Fibroblast of lung (primary cell): ENCODE data around the gene POLR2F. TPM values are rescaled to one million over a fixed set of nuclear protein-coding genes. Genes with fewer than 3 reads are reported as not detected.

Experiments
- DNase-seq, 2 donors: peaks; one replicate each; pipeline versions ENCODE4 v3.0.0 to v3.0.0-alpha.2; 2010; ENCODE audit warnings: low read depth in 2 of 2
- H2AFZ ChIP-seq: 2 replicates; pipeline ENCODE4 v1.5.1; 2012; ENCODE audit warnings: low read length, control low read depth, inconsistent platforms
- H3K27ac ChIP-seq: 2 replicates; pipeline ENCODE4 v1.5.1; 2011; ENCODE audit warnings: low read length, control low read depth; ENCODE audit not compliant: insufficient read depth
- H3K27me3 ChIP-seq: 2 replicates; pipeline ENCODE4 v1.5.1; 2011; ENCODE audit warnings: mild to moderate bottlenecking, low read length; ENCODE audit not compliant: control insufficient read depth, insufficient read depth
- H3K36me3 ChIP-seq: 2 replicates; pipeline ENCODE4 v1.5.1; 2011; ENCODE audit warnings: low read length; ENCODE audit not compliant: control insufficient read depth, insufficient read depth
- H3K4me1 ChIP-seq: 2 replicates; pipeline ENCODE4 v1.5.1; 2011; ENCODE audit warnings: low read length; ENCODE audit not compliant: control insufficient read depth, insufficient read depth; ENCODE audit errors: extremely low read depth
- H3K4me2 ChIP-seq: 2 replicates; pipeline ENCODE4 v1.5.1; 2011; ENCODE audit warnings: low read length, control low read depth; ENCODE audit not compliant: insufficient read depth; ENCODE audit errors: extremely low read depth
- H3K4me3 ChIP-seq, 4 experiments: fragments of 200-600 bp in 1 of 4; sonication (generic) in 1 of 4; replicated peaks in 1 of 4; 2 replicates each; pipeline ENCODE4 v1.5.1; 2011 to 2016; ENCODE audit warnings: low read length in 4 of 4, low read depth in 3 of 4, mild to moderate bottlenecking in 3 of 4, control low read depth in 2 of 4, inconsistent platforms in 1 of 4, mixed read lengths in 1 of 4; ENCODE audit not compliant: insufficient read depth in 1 of 4; ENCODE audit errors: control extremely low read depth in 1 of 4
- H3K79me2 ChIP-seq: 2 replicates; pipeline ENCODE4 v1.5.1; 2012; ENCODE audit warnings: mild to moderate bottlenecking, low read length, inconsistent platforms; ENCODE audit not compliant: control insufficient read depth, insufficient read depth
- H3K9ac ChIP-seq: 2 replicates; pipeline ENCODE4 v1.5.1; 2011; ENCODE audit warnings: mild to moderate bottlenecking, low read length, control low read depth; ENCODE audit not compliant: insufficient read depth
- H3K9me3 ChIP-seq: 2 replicates; pipeline ENCODE4 v1.5.1; 2012; ENCODE audit warnings: low read depth, low read length; ENCODE audit not compliant: control insufficient read depth, insufficient read depth
- H4K20me1 ChIP-seq: 2 replicates; pipeline ENCODE4 v1.5.1; 2011; ENCODE audit warnings: low read length; ENCODE audit not compliant: control insufficient read depth, insufficient read depth; ENCODE audit errors: extremely low read depth
- CTCF ChIP-seq, 2 donors: IDR thresholded peaks in 1 of 2; conservative IDR thresholded peaks in 1 of 2; 1 replicate in 1 of 2; 2 replicates in 1 of 2; pipeline ENCODE4 v1.5.1; 2011 to 2012; ENCODE audit warnings: low read length in 2 of 2, control low read depth in 1 of 2, inconsistent platforms in 1 of 2, low read depth in 1 of 2, mild to moderate bottlenecking in 1 of 2
- EZH2 ChIP-seq: IDR thresholded peaks from 2 replicates; pipeline ENCODE4 v1.5.1; 2012; ENCODE audit warnings: low read length, control low read depth, mild to moderate bottlenecking; ENCODE audit errors: missing control alignments
- polyA plus RNA-seq, 2 donors: library from polyadenylated mRNA; depleted of rRNA in 1 of 2; stranded (reverse) in 1 of 2; unstranded in 1 of 2; fragments of >200 nt; gene quantifications; 2 replicates each; pipeline ENCODE4 v1.2.1, GENCODE V29; 2011 to 2012; ENCODE audit warnings: missing spikeins in 1 of 2
- total RNA-seq: library from RNA; depleted of rRNA; stranded (reverse); fragments of >200 nt; gene quantifications from 2 replicates; pipeline ENCODE4 v1.2.1, GENCODE V29; 2014

POLR2F gene
- total and polyA plus RNA-seq, 2 donors (not counting 1 experiment from before 2014, with no cell fraction given) = 31.9 to 82.0 TPM

GRCh38 chr22:37976547-37976946, 23.0 kb downstream of the POLR2F start:
- TF ChIP-seq CTCF (conservative IDR thresholded peaks at IDR 0.05 in 1 of 2, IDR thresholded peaks at IDR 0.05 in 1 of 2; ENCODE audit: low read depth in 1 of 2, low read length in 2 of 2) (no peak), EZH2 (no peak)
- no peaks in the 10 kb centered on the region for H3K79me2 ChIP-seq
- H3K27me3 ChIP-seq = no peaks in the 10 kb centered on the region
- no peak for DNase-seq
- H3K9ac ChIP-seq = no peak overlapping the region
- H3K4me1 ChIP-seq = no peaks in the 10 kb centered on the region
- no peaks in the 10 kb centered on the region for H4K20me1 ChIP-seq
- H3K9me3 ChIP-seq = no peaks in the 10 kb centered on the region
- no peaks in the 10 kb centered on the region for H3K36me3 ChIP-seq
- no peak overlapping the region for H3K4me2 ChIP-seq
- no peak overlapping the region for H3K27ac ChIP-seq
- H3K4me3 ChIP-seq = no peak overlapping the region
- no peak overlapping the region for H2AFZ ChIP-seq

GRCh38 chr22:37979782-37980181, 26.3 kb downstream of the POLR2F start:
- Histone ChIP-seq H3K9me3 (no peaks in the 10 kb centered on the region), H3K9ac (no peak overlapping the region), H3K4me3 (no peak overlapping the region), H3K79me2 (no peaks in the 10 kb centered on the region), H3K27ac (no peak overlapping the region), H3K27me3 (no peaks in the 10 kb centered on the region), H4K20me1 (no peaks in the 10 kb centered on the region), H3K4me2 (no peak overlapping the region), H2AFZ (no peak overlapping the region), H3K36me3 (no peaks in the 10 kb centered on the region), H3K4me1 (no peaks in the 10 kb centered on the region)
- TF ChIP-seq EZH2 (no peak), CTCF (conservative IDR thresholded peaks at IDR 0.05 in 1 of 2, IDR thresholded peaks at IDR 0.05 in 1 of 2; ENCODE audit: low read depth in 1 of 2, low read length in 2 of 2) (no peak)
- no peak for DNase-seq

DNA sequence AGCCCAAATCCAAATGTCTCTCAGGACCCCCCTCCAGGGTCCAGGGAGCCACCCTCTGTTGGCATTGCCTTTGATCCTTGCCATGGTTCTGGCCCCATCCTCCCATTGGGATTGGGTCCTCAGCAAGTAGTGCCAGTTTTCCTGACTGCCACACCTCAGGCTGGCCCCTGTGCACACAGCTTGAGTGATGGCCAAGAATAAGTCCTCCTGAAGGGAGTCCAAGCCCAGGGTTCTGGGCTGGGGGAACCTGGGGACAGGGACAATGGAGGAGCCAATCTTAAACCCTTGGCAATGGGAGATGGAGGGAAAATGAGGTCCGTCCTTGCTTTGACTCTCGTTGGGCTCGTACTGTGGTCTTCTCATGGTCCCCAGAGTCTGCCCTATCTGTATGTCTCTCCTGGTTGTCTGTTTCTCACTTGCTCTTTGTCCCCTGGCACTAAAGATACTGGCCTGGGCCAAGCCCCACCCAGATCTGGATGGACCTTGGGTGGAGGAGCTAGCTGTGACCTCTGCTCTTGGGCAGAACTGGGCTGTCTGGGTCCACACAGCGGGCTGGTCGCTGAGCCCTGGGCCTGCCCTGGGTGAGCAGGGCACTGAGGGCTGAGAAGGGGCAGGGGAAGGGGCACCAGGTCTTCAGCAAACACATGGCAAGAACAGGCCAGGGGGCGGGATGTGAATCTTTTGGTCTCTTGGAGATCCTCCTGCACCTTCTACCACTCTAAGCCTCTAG, 27.9 kb downstream of the POLR2F start:
- H3K9me3 ChIP-seq = no peaks in the 10 kb centered on the region
- H2AFZ ChIP-seq = no peak overlapping the region
- TF ChIP-seq EZH2 = no peak
- TF ChIP-seq CTCF (conservative IDR thresholded peaks at IDR 0.05 in 1 of 2, IDR thresholded peaks at IDR 0.05 in 1 of 2; ENCODE audit: low read depth in 1 of 2, low read length in 2 of 2) = no peak
- H3K9ac ChIP-seq = no peak overlapping the region
- no peaks in the 10 kb centered on the region for H4K20me1 ChIP-seq
- no peaks in the 10 kb centered on the region for H3K79me2 ChIP-seq
- H3K4me1 ChIP-seq = no peaks in the 10 kb centered on the region
- no peak overlapping the region for H3K4me3 ChIP-seq
- H3K36me3 ChIP-seq = no peaks in the 10 kb centered on the region
- no peak for DNase-seq
- no peaks in the 10 kb centered on the region for H3K27me3 ChIP-seq
- no peak overlapping the region for H3K4me2 ChIP-seq
- no peak overlapping the region for H3K27ac ChIP-seq
